Measurements from ENCODE around the gene HS3ST2.

DNA sequence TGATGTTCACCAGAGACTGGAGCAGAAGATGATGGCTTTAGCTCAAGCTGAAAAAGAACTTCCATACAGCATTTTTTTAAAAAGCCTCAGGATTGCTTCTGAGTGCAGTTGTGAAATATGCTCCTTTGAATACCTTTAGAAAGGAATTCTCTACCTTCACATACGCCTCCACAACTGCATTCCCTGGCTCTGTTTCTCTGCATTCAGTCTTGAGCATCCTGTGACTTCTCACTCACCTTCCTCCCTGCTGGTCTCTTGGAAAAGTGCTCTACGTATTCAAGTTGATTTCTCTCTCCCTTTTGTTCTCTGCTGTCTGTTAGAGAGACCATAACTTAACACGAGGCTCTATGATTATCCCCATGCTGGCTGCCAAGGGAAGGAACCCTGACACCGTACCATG is 34.5 kb downstream of the HS3ST2 start:
- TF ChIP-seq POLR2AphosphoS5 (IDR thresholded peaks at IDR 0.05; ENCODE audit: low read depth, low read length), result no peak
- no peak for TF ChIP-seq POLR2A (IDR thresholded peaks at IDR 0.05; ENCODE audit: low read depth, low read length)

Data from GM12891 (cell line).